GM10847 (cell line): Measurements from ENCODE around the gene GHR.

Experiments used
- POLR2A ChIP-seq: IDR thresholded peaks from 2 replicates; pipeline ENCODE4 v1.6.1; 2011; ENCODE audit not compliant: insufficient read length; ENCODE audit errors: extremely low read depth

Gene GHR

DNA sequence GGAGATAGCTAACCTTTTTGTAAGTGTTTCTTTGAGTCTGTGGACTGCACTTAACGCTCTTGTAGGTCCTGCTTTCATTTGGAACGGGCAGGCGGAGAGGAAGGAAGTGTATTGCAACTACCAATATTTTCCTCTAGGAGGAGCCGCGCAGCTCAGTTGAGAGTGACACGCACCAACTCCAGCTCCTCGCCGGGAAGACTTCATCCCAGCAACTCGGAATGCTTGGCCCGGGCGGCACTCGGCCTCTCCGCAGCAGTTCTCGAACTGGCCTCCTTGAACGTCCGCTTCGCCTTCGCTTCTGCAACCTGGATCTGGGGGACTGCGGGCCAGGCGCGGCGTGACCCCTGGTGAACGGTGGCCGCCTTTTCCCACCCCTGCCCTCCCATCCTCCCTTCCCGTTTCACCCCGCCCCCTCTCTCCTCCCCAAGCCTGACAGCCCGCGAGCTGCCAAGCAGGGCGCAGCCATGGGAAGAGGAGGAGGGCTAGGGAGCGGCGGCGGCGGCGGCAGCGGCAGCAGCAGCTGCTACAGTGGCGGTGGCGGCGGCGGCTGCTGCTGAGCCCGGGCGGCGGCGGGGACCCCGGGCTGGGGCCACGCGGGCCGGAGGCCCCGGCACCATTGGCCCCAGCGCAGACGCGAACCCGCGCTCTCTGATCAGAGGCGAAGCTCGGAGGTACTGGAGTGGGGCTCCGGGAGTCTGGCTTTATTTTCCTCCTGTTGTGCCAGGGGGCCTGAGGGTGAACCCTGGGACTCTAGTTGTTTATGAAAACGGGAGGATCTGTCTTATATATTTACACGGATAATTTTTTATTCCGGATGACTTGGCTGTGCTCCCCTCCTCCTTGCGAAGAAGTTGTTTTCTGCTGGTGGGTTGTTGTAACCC is at the start of gene GHR:
Gene GHR, plus strand, starts transcription at position 155 of the 881 bp plus-strand sequence. CDS start 142,436 bp downstream, outside the sequence.
- TF ChIP-seq POLR2A, result no peak

- no peak for TF ChIP-seq POLR2A
Observed at GRCh38 chr5:42374679-42375273, 48.5 kb upstream of the GHR start.

- no peak for TF ChIP-seq POLR2A
Observed at GRCh38 chr5:42377496-42377895, 45.7 kb upstream of the GHR start.

GRCh38 chr5:42381973-42382372 is 41.3 kb upstream of the GHR start:
- TF ChIP-seq POLR2A, result no peak

- no peak for TF ChIP-seq POLR2A
Observed at GRCh38 chr5:42387563-42387962, 35.7 kb upstream of the GHR start.

GRCh38 chr5:42390115-42390514 is 33.1 kb upstream of the GHR start:
- no peak for TF ChIP-seq POLR2A

DNA sequence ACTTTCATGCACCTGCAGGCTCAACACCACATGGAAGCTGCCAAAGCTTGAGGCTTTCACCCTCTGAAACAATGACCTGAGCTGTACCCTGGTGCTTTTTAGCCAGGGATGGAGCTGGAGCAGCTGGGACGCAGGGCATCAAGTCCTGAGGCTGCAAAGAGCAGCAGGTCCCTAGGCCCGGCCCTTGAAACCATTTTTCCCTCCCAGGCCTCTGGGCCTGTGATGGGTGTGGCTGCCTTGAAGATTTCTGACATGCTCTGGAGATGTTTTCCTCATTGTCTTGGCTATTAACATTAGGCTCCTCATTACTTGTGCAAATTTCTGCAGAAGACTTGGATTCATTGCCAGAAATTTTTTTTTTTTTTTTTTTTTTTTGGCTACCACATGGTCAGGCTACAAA is 30.3 kb upstream of the GHR start:
- no peak for TF ChIP-seq POLR2A

GRCh38 chr5:42396111-42396510 is 27.1 kb upstream of the GHR start:
- TF ChIP-seq POLR2A, result no peak

DNA sequence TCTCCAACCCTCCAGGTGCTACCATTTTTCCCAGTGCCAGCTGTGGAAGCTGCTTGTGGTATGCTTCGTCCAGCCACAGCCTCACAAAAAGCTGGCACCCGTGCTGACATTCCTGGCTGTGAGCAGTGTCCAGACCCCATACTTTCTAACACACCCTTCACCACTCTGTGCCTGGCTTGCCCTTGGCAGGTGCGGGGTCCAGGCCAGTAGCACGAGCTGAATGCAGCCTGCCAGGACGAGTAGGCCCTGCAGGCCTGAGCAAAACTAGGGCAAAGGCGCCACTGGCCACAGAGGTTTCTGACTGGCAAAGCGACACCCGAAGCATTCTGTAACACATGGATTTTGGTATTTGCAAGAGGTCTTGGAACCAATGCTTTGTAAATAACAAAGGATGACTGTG is 26.0 kb upstream of the GHR start:
- no peak for TF ChIP-seq POLR2A

- TF ChIP-seq POLR2A, result no peak
Observed at GRCh38 chr5:42399702-42400101, 23.5 kb upstream of the GHR start.

DNA sequence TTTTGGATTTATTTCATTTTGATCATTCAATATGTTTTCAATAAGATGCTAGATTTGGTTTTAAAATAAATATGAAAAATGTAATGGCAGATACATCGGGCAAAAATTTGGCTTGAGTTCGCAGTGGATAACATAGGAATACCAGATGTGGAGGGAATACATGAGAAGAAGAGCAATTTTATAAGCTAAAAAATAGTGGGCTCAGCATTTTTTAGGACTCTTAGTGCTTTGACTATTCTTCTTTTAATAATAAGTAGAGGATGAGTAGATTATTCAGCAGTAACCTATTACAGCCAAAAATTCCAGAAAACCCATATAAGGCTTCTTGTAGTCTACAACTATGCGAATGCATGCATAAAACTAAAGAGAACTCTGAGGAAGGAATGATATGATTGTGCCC is 22.8 kb upstream of the GHR start:
- no peak for TF ChIP-seq POLR2A

- TF ChIP-seq POLR2A, result no peak
Observed at GRCh38 chr5:42403236-42403635, 20.0 kb upstream of the GHR start.

- no peak for TF ChIP-seq POLR2A
Observed at GRCh38 chr5:42404366-42404765, 18.9 kb upstream of the GHR start.

GRCh38 chr5:42419294-42419693 is 3.9 kb upstream of the GHR start:
- TF ChIP-seq POLR2A, result no peak

DNA sequence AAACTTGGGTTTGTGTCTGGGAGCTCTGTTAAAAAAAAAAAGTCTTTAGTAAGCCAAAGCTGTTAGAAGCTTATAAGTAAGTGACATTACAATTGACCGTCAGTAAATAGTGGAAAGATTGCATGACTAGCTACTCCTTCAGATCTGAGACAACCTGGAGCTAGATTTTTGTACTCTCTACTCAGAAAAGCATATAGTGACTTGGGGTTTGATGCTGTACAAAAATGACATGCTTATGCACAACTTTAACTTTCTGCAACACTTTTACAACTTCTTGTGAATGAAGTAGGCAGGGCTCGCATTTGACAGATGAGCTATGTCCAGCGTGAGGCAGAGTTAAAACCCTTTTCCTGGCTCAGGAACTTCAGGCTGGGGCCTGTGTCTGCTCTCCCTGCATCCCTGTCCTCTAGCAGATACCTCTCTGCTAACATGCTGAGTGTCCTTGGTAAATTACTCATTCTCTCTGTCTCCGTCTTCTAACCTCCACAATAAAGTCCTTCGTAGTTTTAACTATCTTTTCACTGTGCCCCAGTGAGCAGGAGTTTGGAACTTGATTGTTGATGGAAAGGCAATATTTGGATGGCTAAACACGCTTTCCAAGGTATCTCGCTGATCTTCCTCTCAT is 471 bp upstream of the GHR start:
- TF ChIP-seq POLR2A, result no peak

DNA sequence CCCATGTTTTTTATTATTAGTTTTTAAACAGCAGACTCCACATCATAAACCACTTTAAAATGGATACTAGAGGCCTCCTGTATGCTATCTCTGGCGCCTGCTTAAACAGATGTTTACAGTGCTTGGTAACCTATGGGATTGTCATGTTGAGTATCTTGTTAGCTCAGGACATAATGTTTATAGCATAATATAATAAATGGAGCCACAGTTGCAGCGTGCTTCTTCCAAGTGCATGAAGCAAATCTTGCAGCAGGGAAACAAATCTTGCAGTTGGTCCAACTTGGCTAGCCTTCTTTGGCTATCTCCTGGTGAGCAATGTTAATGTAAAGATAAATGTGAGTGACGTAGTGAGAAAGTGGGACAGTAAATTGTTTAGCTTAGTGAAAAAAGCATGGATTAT is 2.8 kb downstream of the GHR start:
- no peak for TF ChIP-seq POLR2A
